Measurements from ENCODE around the gene CMTM4. TPM values are rescaled to one million over a fixed set of nuclear protein-coding genes. Genes with fewer than 3 reads are reported as not detected.

Gene CMTM4
- total RNA-seq, 1 donor from 2014 or later = 32.5 TPM

DNA sequence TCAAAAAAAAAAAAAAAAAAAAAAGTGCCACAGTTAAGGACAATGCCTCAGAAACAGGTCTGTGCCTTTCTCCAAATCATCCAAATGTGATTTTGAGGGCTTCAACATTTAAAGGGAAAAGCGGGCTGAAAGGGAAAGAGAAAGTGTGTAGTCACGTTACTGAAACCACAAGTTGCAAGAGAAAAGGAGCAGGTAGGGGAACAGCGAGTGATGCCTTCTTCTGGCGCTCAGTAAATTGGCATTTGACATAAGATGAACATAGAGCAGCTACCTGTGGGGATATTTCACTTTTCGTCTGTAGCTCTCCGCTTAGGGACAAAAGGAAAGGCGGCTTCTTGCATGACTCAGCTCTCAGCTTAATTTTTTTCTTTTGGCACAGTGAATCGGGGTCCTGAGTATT, 106.2 kb downstream of the CMTM4 start:
- no peak for TF ChIP-seq CTCF (conservative IDR thresholded peaks at IDR 0.05)
- Mint-ChIP-seq H3K4me3 (no peak overlapping the region), H3K9me3 (no peaks in the 10 kb centered on the region), H3K4me1 (no peaks in the 10 kb centered on the region), H3K27me3 (ENCODE audit: low read depth) (no peaks in the 10 kb centered on the region), H3K36me3 (ENCODE audit: low read depth) (no peaks in the 10 kb centered on the region), H3K27ac (ENCODE audit: unreplicated experiment) (no peak overlapping the region)
- DNase-seq (ENCODE audit: low read depth, low spot score) = no peak

DNA sequence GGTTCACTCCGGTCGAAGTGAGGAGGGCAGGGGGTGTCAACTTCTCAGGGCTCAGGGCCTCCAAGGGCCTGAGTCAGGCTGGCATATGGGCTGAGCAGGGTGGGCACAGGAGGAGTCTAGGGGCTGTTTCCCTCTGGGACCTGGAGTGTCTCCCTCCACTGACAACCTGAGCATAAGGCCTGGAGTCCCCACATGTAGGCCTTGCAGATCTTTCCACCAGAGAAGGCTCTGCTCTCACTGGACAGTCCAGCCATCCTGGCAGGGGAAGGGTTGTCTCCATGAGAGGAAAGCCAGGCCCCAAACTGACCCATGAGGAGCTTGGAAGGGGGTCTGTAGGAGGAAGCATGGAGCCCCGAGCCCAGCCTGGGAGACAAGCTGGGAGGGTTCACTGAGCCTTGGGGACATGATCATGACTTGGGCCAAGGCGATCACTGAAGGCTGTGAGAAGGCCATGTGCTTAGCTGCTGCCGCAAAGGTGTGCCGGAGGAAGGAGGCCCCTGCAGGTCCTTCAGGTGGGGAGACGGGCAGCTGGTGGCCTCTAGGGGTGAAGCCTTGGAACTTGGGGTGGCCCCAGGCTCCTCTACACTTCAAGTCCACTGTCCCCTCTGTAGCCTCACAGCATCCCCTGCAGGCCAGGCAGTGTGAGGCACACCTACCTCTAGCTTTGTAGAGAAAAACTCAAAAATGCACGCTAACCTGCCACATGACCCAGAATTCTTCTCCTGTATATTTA, 107.4 kb downstream of the CMTM4 start:
- DNase-seq (ENCODE audit: low read depth, low spot score) = no peak
- Mint-ChIP-seq H3K9me3 (no peaks in the 10 kb centered on the region), H3K36me3 (ENCODE audit: low read depth) (no peaks in the 10 kb centered on the region), H3K27ac (ENCODE audit: unreplicated experiment) (no peak overlapping the region), H3K4me3 (no peak overlapping the region), H3K4me1 (peaks cover 5% of the 10 kb centered on the region), H3K27me3 (ENCODE audit: low read depth) (no peaks in the 10 kb centered on the region)
- peak; percentile 44 for TF ChIP-seq CTCF (conservative IDR thresholded peaks at IDR 0.05)

GRCh38 chr16:66587881-66588600, 108.5 kb downstream of the CMTM4 start:
- H3K27ac Mint-ChIP-seq (ENCODE audit: unreplicated experiment) = no peak overlapping the region
- DNase-seq (ENCODE audit: low read depth, low spot score) = no peak
- H3K4me1 Mint-ChIP-seq = peaks cover 10% of the 10 kb centered on the region
- TF ChIP-seq CTCF (conservative IDR thresholded peaks at IDR 0.05) = no peak
- H3K9me3 Mint-ChIP-seq = no peaks in the 10 kb centered on the region
- no peak overlapping the region for H3K4me3 Mint-ChIP-seq
- H3K27me3 Mint-ChIP-seq (ENCODE audit: low read depth) = no peaks in the 10 kb centered on the region
- no peaks in the 10 kb centered on the region for H3K36me3 Mint-ChIP-seq (ENCODE audit: low read depth)

DNA sequence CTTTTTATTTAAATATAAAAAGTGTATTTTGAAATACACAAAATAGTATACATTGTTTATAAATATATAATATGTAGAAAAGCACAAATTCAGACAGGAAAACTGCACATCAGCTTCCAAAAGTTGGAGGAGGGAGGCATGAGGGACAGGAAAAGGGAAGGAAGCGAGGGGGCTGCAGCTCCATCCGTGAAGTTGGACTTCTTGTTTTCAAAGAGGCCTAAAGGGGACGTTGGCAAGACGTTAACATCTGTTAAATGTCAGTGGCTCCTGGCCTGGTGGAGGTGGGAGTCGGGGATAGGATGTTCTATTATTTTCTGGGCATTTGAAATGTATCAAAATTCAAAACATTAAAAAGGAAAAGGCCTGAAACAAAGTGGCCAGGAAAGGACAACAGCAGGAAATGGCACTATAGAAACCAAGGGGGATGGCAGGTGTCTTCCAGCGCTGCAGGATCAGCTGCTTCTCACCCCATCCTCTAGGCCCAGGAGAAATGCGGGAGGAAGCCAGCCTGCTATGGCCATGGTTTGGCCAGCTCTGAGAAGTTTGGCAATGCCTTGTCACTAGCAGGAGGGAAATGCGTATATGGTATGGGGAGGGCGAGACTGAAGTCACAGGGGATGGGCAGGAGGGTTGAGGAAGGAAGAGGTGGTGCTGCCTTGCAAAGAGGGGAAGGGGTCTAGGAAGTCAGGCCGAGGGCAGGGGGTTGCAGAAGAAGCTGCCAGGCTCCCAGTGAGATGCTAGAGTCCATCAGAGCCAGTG, 110.9 kb downstream of the CMTM4 start:
- Mint-ChIP-seq H3K27ac (ENCODE audit: unreplicated experiment) (no peak overlapping the region), H3K4me3 (no peak overlapping the region), H3K4me1 (peaks cover 27% of the 10 kb centered on the region), H3K9me3 (no peaks in the 10 kb centered on the region), H3K27me3 (ENCODE audit: low read depth) (no peaks in the 10 kb centered on the region), H3K36me3 (ENCODE audit: low read depth) (no peaks in the 10 kb centered on the region)
- no peak for TF ChIP-seq CTCF (conservative IDR thresholded peaks at IDR 0.05)
- no peak for DNase-seq (ENCODE audit: low read depth, low spot score)

DNA sequence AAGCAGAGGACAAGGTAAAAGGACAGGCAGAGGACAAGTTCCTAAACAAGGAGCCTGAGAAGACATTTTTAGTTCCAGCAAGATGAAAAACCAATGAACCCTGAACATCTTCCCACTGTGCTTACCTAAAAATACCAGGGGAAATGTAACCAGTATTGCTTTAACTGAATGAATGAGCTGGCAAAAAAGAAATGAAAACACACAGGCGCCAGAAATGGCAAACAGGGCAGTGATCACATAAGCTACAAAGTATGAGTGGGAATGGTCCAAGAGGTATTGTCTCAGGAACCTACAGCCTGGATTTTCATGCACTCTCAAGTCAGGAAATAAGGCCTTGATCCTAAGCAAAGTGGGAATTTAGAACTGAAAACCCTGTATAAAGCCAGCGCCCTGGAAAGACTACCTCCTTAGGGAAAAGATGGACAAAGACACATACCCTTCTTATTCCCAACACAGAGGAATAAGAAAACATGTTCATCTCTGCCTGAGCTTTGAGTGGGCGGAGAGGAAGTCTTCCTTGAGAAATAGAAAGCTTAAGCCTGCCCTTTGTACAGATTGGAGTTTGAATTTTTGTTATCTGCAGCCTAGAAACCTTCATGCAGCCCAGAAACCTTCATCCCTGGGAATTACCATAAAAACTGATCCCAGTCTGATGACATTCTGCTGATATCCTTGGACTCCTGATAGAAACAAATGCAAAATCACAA, 115.1 kb downstream of the CMTM4 start:
- Mint-ChIP-seq H3K4me3 (no peak overlapping the region), H3K4me1 (peaks cover 31% of the 10 kb centered on the region), H3K27me3 (ENCODE audit: low read depth) (peaks cover 29% of the 10 kb centered on the region), H3K36me3 (ENCODE audit: low read depth) (no peaks in the 10 kb centered on the region), H3K27ac (ENCODE audit: unreplicated experiment) (no peak overlapping the region), H3K9me3 (no peaks in the 10 kb centered on the region)
- no peak for DNase-seq (ENCODE audit: low read depth, low spot score)
- no peak for TF ChIP-seq CTCF (conservative IDR thresholded peaks at IDR 0.05)

All from neural crest cell (in vitro differentiated cells).